ENCODE data around the gene PLEKHA6. TPM values are rescaled to one million over a fixed set of nuclear protein-coding genes. Genes with fewer than 3 reads are reported as not detected.
"Not testable (repeated sequence)": the region's sequence is repeated elsewhere in the genome, so short reads cannot be mapped to it uniquely, and the experiment has no call there.

Gene PLEKHA6
- total and polyA plus RNA-seq, 2 donors (not counting 1 experiment from before 2014, with no cell fraction given), result 0.31 to 0.47 TPM

DNA sequence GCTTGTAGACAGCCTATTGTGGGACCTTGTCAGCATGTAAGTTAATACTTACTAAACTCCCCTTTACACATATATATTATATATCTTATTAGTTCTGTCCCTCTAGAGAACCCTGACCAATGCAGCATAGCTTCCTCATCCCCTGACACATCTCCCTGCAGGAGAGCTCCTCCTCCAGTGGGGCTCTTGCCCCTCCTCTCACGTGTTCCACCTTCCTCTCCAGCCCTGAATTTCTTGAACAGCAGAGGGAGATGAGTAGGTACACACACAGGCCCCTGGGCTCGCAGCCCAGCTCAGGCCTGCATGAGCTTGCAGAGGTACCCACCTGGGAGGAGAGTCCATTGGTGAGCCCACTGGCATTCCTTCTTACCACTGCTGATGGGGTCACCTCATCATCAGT, 118.7 kb downstream of the PLEKHA6 start:
- H3K9ac ChIP-seq (ENCODE audit: low read length), result no peak overlapping the region
- no peak for ATAC-seq (ENCODE audit: low read depth)
- DNase-seq, result no peak
- H4K20me1 ChIP-seq (ENCODE audit: control insufficient read depth, insufficient read depth, low read length, poor library complexity, severe bottlenecking), result no peaks in the 10 kb centered on the region
- no peak for TF ChIP-seq EZH2 (IDR thresholded peaks at IDR 0.05; ENCODE audit: borderline replicate concordance, insufficient read depth, low read depth, low read length, poor library complexity, severe bottlenecking)
- TF ChIP-seq, protein P1, sequence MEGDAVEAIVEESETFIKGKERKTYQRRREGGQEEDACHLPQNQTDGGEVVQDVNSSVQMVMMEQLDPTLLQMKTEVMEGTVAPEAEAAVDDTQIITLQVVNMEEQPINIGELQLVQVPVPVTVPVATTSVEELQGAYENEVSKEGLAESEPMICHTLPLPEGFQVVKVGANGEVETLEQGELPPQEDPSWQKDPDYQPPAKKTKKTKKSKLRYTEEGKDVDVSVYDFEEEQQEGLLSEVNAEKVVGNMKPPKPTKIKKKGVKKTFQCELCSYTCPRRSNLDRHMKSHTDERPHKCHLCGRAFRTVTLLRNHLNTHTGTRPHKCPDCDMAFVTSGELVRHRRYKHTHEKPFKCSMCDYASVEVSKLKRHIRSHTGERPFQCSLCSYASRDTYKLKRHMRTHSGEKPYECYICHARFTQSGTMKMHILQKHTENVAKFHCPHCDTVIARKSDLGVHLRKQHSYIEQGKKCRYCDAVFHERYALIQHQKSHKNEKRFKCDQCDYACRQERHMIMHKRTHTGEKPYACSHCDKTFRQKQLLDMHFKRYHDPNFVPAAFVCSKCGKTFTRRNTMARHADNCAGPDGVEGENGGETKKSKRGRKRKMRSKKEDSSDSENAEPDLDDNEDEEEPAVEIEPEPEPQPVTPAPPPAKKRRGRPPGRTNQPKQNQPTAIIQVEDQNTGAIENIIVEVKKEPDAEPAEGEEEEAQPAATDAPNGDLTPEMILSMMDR (IDR thresholded peaks at IDR 0.05), result no peak
- no peaks in the 10 kb centered on the region for H3K36me3 ChIP-seq (replicated peaks in 1 of 2; ENCODE audit: control extremely low read depth in 1 of 2, control insufficient read depth in 1 of 2, extremely low read depth in 1 of 2, insufficient read depth in 2 of 2, low read length in 1 of 2)
- H3K4me3 Mint-ChIP-seq, result no peak overlapping the region
- no peak overlapping the region for H2AFZ ChIP-seq (ENCODE audit: insufficient read depth, low read depth, low read length, poor library complexity, severe bottlenecking)
- H3K9me3 Mint-ChIP-seq (ENCODE audit: insufficient read depth), result no peaks in the 10 kb centered on the region
- CTCF ChIA-PET, result interaction anchor here (1.1 kb wide), 1 partner anchor 18 kb away, joined by 3 read pairs; no protein-coding TSS in a partner anchor
- H3K9me3 ChIP-seq (ENCODE audit: control extremely low read depth in 1 of 3, control insufficient read depth in 2 of 3, insufficient read depth in 1 of 3, low read length in 2 of 3), result no peaks in the 10 kb centered on the region
- 54% methylated on average over 2 of the region's 2 CpGs for WGBS (ENCODE audit: insufficient coverage)
- H3K4me3 ChIP-seq (ENCODE audit: control extremely low read depth in 1 of 5, extremely low read depth in 1 of 5, insufficient read depth in 1 of 5, low read depth in 2 of 5, low read length in 4 of 5), result no peak overlapping the region
- no peaks in the 10 kb centered on the region for H3K27me3 ChIP-seq (replicated peaks in 1 of 4; ENCODE audit: control extremely low read depth in 1 of 4, control insufficient read depth in 3 of 4, insufficient read depth in 4 of 4, low read length in 3 of 4)
- no peak overlapping the region for H3K27ac Mint-ChIP-seq
- H3K4me1 ChIP-seq (ENCODE audit: control insufficient read depth in 2 of 2, insufficient read depth in 2 of 2, low read length in 2 of 2), result no peaks in the 10 kb centered on the region
- intact Hi-C loops (cut with micrococcal nuclease), result no loop called here
- H3K27ac ChIP-seq (ENCODE audit: low read length in 2 of 2), result no peak overlapping the region
- no peaks in the 10 kb centered on the region for H3K79me2 ChIP-seq (ENCODE audit: control insufficient read depth, insufficient read depth, low read length)
- H3K27me3 Mint-ChIP-seq, result peaks cover 15% of the 10 kb centered on the region
- no peaks in the 10 kb centered on the region for H3K4me1 Mint-ChIP-seq
- H3K4me2 ChIP-seq (replicated peaks; ENCODE audit: low read depth, low read length, poor library complexity, severe bottlenecking), result no peak overlapping the region
- POLR2A ChIA-PET, result no interaction called here

DNA sequence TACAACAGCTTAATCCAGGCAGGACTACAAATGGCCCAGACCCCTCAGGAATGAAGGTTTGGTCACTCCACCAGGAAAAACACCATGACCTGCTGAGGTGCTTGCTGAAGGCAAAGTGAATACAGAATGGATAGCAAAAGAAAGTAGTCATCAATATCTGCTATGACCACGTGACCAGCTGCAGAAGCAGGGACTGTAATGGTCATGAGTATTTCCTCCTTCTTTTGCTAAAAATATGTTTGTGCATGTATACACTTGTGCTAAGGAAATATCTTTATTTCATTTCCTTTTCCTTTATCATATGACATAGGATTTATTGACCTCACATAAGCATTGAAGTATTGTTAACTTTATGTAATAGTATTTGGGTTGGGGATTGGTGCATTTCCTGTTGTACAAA, 119.5 kb downstream of the PLEKHA6 start:
- H4K20me1 ChIP-seq (ENCODE audit: control insufficient read depth, insufficient read depth, low read length, poor library complexity, severe bottlenecking), result no peaks in the 10 kb centered on the region
- ChIA-PET POLR2A (no interaction called here), CTCF (interaction anchor here (1.1 kb wide), 1 partner anchor 18 kb away, joined by 3 read pairs; no protein-coding TSS in a partner anchor)
- Mint-ChIP-seq H3K4me1 (no peaks in the 10 kb centered on the region), H3K27me3 (peaks cover 13% of the 10 kb centered on the region), H3K27ac (no peak overlapping the region), H3K9me3 (ENCODE audit: insufficient read depth) (no peaks in the 10 kb centered on the region), H3K4me3 (no peak overlapping the region)
- H3K9me3 ChIP-seq (ENCODE audit: control extremely low read depth in 1 of 3, control insufficient read depth in 2 of 3, insufficient read depth in 1 of 3, low read length in 2 of 3), result no peaks in the 10 kb centered on the region
- TF ChIP-seq, protein P1 (IDR thresholded peaks at IDR 0.05), result no peak
- no peak for TF ChIP-seq EZH2 (IDR thresholded peaks at IDR 0.05; ENCODE audit: borderline replicate concordance, insufficient read depth, low read depth, low read length, poor library complexity, severe bottlenecking)
- intact Hi-C loops (cut with micrococcal nuclease), result no loop called here
- no peak overlapping the region for H3K27ac ChIP-seq (ENCODE audit: low read length in 2 of 2)
- DNase-seq (no peak), ATAC-seq (ENCODE audit: low read depth) (no peak)
- no peak overlapping the region for H2AFZ ChIP-seq (ENCODE audit: insufficient read depth, low read depth, low read length, poor library complexity, severe bottlenecking)
- H3K4me3 ChIP-seq (ENCODE audit: control extremely low read depth in 1 of 5, extremely low read depth in 1 of 5, insufficient read depth in 1 of 5, low read depth in 2 of 5, low read length in 4 of 5), result no peak overlapping the region
- H3K4me1 ChIP-seq (ENCODE audit: control insufficient read depth in 2 of 2, insufficient read depth in 2 of 2, low read length in 2 of 2), result no peaks in the 10 kb centered on the region
- H3K9ac ChIP-seq (ENCODE audit: low read length), result no peak overlapping the region
- no peaks in the 10 kb centered on the region for H3K36me3 ChIP-seq (replicated peaks in 1 of 2; ENCODE audit: control extremely low read depth in 1 of 2, control insufficient read depth in 1 of 2, extremely low read depth in 1 of 2, insufficient read depth in 2 of 2, low read length in 1 of 2)
- H3K79me2 ChIP-seq (ENCODE audit: control insufficient read depth, insufficient read depth, low read length), result no peaks in the 10 kb centered on the region
- H3K27me3 ChIP-seq (replicated peaks in 1 of 4; ENCODE audit: control extremely low read depth in 1 of 4, control insufficient read depth in 3 of 4, insufficient read depth in 4 of 4, low read length in 3 of 4), result no peaks in the 10 kb centered on the region
- no CpG with 5 or more reads among the region's 1 CpG for WGBS (ENCODE audit: insufficient coverage)
- no peak overlapping the region for H3K4me2 ChIP-seq (replicated peaks; ENCODE audit: low read depth, low read length, poor library complexity, severe bottlenecking)

DNA sequence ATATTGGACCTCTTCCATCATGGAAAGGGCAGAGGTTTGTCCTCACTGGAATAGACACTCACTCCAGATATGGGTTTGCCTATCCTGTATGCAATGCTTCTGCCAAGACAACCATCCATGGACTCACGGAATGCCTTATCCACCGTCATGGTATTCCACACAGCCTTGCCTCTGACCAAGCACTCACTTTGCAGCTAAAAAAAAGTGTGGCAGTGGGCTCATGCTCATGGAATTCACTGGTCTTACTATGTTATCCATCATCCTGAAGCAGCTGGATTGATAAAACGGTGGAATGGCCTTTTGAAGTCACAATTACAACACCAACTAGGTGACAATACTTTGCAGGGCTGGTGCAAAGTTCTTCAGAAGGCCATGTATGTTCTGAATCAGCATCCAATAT, 120.3 kb downstream of the PLEKHA6 start:
- H3K27me3 ChIP-seq (replicated peaks in 1 of 4; ENCODE audit: control extremely low read depth in 1 of 4, control insufficient read depth in 3 of 4, insufficient read depth in 4 of 4, low read length in 3 of 4); H3K9me3 ChIP-seq (ENCODE audit: control extremely low read depth in 1 of 3, control insufficient read depth in 2 of 3, insufficient read depth in 1 of 3, low read length in 2 of 3); H3K36me3 ChIP-seq (replicated peaks in 1 of 2; ENCODE audit: control extremely low read depth in 1 of 2, control insufficient read depth in 1 of 2, extremely low read depth in 1 of 2, insufficient read depth in 2 of 2, low read length in 1 of 2); H2AFZ ChIP-seq (ENCODE audit: insufficient read depth, low read depth, low read length, poor library complexity, severe bottlenecking); H3K9me3 Mint-ChIP-seq (ENCODE audit: insufficient read depth); H3K27ac ChIP-seq (ENCODE audit: low read length in 2 of 2); POLR2A ChIA-PET; H3K4me3 Mint-ChIP-seq; H4K20me1 ChIP-seq (ENCODE audit: control insufficient read depth, insufficient read depth, low read length, poor library complexity, severe bottlenecking); DNase-seq; H3K27ac Mint-ChIP-seq; H3K79me2 ChIP-seq (ENCODE audit: control insufficient read depth, insufficient read depth, low read length); H3K4me1 Mint-ChIP-seq; H3K4me2 ChIP-seq (replicated peaks; ENCODE audit: low read depth, low read length, poor library complexity, severe bottlenecking); intact Hi-C loops (cut with micrococcal nuclease); ATAC-seq (ENCODE audit: low read depth); H3K4me3 ChIP-seq (ENCODE audit: control extremely low read depth in 1 of 5, extremely low read depth in 1 of 5, insufficient read depth in 1 of 5, low read depth in 2 of 5, low read length in 4 of 5); H3K9ac ChIP-seq (ENCODE audit: low read length); H3K4me1 ChIP-seq (ENCODE audit: control insufficient read depth in 2 of 2, insufficient read depth in 2 of 2, low read length in 2 of 2); CTCF ChIA-PET: not testable (repeated sequence)
- 87% methylated on average over 3 of the region's 3 CpGs for WGBS (ENCODE audit: insufficient coverage)
- peaks cover 15% of the 10 kb centered on the region for H3K27me3 Mint-ChIP-seq
